BJ (cell line): Measurements from ENCODE around the gene PTPRG. TPM values are rescaled to one million over a fixed set of nuclear protein-coding genes. Genes with fewer than 3 reads are reported as not detected.
A peak's percentile ranks its signal among the peaks of the same experiment; 100 is the strongest.
"Not testable (repeated sequence)": the region's sequence is repeated elsewhere in the genome, so short reads cannot be mapped to it uniquely, and the experiment has no call there.

Experiments
- CTCF ChIA-PET: fragments of 350-600 bp; formaldehyde crosslinking; extraction: SDS; loops from one replicate; lab custom pipeline; 2021; ENCODE audit warnings: antibody characterized with exemption, inconsistent platforms; lab: Yijun Ruan, JAX
- POLR2A ChIA-PET: fragments of 300-600 bp; sonication (Branson Sonifier 250); formaldehyde crosslinking; extraction: SDS; loops from one replicate; lab custom pipeline; 2021; ENCODE audit warnings: antibody characterized with exemption; lab: Charles Lee
- DNase-seq: peaks from one replicate; pipeline ENCODE4 v3.0.0-alpha.2; 2011; ENCODE audit warnings: low read depth
- H3K27me3 ChIP-seq: 2 replicates; pipeline ENCODE4 v1.6.0; 2011; ENCODE audit warnings: low read length; ENCODE audit not compliant: control insufficient read depth, insufficient read depth
- H3K36me3 ChIP-seq: 2 replicates; pipeline ENCODE4 v1.5.1; 2011; ENCODE audit warnings: low read length; ENCODE audit not compliant: control insufficient read depth, insufficient read depth
- H3K4me3 ChIP-seq: 2 replicates; pipeline ENCODE4 v1.5.1; 2011; ENCODE audit warnings: low read depth, mild to moderate bottlenecking, control low read depth, low read length
- polyA plus RNA-seq: library from polyadenylated mRNA; depleted of rRNA; stranded (reverse); fragments of >200 nt; gene quantifications from 2 replicates; pipeline ENCODE4 v1.2.3, GENCODE V29; 2011
- TF ChIP-seq, protein P1 (sequence below): IDR thresholded peaks from 2 replicates; pipeline ENCODE4 v1.5.1; 2011; ENCODE audit warnings: low read depth, mild to moderate bottlenecking, control low read depth, inconsistent platforms, low read length, moderate library complexity; ENCODE audit not compliant: insufficient read depth

PTPRG gene
- polyA plus RNA-seq, 1 experiment, result 20.8 TPM

DNA sequence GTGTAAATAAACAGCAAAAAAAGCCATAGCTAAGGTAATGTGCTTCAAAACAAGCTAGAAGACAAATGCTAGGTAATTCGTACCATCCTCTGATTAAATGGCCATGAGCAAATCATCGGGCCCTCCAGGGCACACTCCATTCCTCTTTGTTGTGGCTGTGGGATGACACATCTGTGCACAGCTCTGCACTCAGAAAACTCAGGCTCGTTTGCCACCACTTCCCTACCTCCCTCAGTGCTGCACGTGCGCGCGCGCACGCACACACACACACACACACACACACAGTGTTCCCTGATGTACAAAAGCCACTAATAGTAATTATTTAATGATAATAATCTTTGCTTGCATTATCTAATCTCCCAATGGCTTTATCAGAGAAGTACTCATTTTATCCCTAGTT, 475.4 kb downstream of the PTPRG start:
- H3K27me3 ChIP-seq, result no peaks in the 10 kb centered on the region
- POLR2A ChIA-PET, result interaction anchor here (0.5 to 0.6 kb wide), 2 partner anchors 11 to 16 kb away, joined by 3 read pairs; no protein-coding TSS in a partner anchor
- H3K36me3 ChIP-seq, result no peaks in the 10 kb centered on the region
- DNase-seq, result peak; percentile 4
- TF ChIP-seq, protein P1, sequence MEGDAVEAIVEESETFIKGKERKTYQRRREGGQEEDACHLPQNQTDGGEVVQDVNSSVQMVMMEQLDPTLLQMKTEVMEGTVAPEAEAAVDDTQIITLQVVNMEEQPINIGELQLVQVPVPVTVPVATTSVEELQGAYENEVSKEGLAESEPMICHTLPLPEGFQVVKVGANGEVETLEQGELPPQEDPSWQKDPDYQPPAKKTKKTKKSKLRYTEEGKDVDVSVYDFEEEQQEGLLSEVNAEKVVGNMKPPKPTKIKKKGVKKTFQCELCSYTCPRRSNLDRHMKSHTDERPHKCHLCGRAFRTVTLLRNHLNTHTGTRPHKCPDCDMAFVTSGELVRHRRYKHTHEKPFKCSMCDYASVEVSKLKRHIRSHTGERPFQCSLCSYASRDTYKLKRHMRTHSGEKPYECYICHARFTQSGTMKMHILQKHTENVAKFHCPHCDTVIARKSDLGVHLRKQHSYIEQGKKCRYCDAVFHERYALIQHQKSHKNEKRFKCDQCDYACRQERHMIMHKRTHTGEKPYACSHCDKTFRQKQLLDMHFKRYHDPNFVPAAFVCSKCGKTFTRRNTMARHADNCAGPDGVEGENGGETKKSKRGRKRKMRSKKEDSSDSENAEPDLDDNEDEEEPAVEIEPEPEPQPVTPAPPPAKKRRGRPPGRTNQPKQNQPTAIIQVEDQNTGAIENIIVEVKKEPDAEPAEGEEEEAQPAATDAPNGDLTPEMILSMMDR, result no peak
- CTCF ChIA-PET, result interaction anchor here (0.7 to 2.2 kb wide), 3 partner anchors 8 to 34 kb away, joined by 3 to 8 read pairs (median 3); no protein-coding TSS in a partner anchor
- H3K4me3 ChIP-seq, result no peak overlapping the region

DNA sequence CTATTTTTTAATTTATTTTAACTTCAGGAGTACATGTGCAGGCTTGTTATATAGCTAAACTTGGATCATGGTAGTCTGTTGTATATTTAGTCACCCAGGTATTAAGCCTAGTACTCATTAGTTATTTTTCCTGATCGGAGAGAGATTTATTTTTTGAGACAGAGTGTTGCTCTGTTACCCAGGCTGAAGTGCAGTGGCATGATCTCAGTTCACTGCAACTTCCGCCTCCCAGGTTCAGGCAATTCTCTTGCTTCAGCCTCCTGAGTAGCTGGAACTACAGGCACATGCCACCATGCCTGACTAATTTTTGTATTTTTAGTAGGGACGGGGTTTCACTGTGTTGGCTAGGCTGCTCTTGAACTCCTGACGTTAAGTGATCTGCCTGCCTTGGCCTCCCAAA, 477.4 kb downstream of the PTPRG start:
- POLR2A ChIA-PET, H3K27me3 ChIP-seq, H3K4me3 ChIP-seq, DNase-seq, H3K36me3 ChIP-seq: not testable (repeated sequence)
- CTCF ChIA-PET, result interaction anchor here (0.8 to 1.2 kb wide), 2 partner anchors 9 to 28 kb away, joined by 3 to 4 read pairs; no protein-coding TSS in a partner anchor

DNA sequence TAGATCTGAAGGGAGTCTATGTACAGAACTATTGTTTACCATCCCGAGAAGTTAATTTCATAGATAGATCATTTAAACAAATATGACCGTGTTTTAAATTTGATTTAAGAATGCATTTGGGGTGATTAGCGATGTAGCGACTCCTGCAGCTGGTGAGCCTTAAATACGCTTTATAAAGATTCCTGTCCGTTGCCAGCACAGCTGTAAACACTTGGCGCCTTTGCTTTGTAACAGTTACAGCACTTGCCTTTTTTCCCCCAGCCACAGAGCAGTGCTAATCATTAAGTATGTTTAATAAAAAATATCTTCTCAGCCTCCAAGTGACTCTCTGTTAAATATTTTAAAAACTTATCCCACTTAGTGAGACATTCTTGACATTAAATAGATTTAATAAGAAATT, 478.2 kb downstream of the PTPRG start:
- TF ChIP-seq, protein P1, result no peak
- H3K4me3 ChIP-seq, result no peak overlapping the region
- CTCF ChIA-PET, result interaction anchor here (1.0 kb wide), 1 partner anchor 14 kb away, joined by 3 read pairs; no protein-coding TSS in a partner anchor
- H3K27me3 ChIP-seq, result no peaks in the 10 kb centered on the region
- POLR2A ChIA-PET, result interaction anchor here (0.6 kb wide), 1 partner anchor 18 kb away, joined by 11 read pairs; no protein-coding TSS in a partner anchor
- H3K36me3 ChIP-seq, result no peaks in the 10 kb centered on the region
- no peak for DNase-seq

DNA sequence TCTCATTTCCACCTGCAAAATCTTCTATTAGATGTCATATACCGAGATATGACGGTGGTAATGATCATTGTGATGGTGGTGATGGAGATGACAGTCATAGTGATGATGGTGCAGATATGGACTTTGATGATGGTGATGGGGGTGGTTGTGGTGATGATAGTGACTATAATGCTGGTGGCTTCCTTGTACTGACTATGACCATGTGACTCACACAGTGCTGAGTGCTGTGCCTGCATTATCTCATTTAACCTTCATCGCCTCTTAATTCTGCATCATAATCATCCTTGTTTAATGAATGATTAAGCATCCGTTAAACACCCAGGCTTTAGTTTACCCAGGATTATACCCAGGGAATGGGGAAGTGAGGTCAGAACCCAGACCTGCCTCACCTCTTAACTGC, 480.3 kb downstream of the PTPRG start:
- no peak for DNase-seq
- POLR2A ChIA-PET, result no interaction called here
- CTCF ChIA-PET, result no interaction called here
- no peak overlapping the region for H3K4me3 ChIP-seq
- TF ChIP-seq, protein P1, result no peak
- H3K27me3 ChIP-seq, result no peaks in the 10 kb centered on the region
- no peaks in the 10 kb centered on the region for H3K36me3 ChIP-seq

DNA sequence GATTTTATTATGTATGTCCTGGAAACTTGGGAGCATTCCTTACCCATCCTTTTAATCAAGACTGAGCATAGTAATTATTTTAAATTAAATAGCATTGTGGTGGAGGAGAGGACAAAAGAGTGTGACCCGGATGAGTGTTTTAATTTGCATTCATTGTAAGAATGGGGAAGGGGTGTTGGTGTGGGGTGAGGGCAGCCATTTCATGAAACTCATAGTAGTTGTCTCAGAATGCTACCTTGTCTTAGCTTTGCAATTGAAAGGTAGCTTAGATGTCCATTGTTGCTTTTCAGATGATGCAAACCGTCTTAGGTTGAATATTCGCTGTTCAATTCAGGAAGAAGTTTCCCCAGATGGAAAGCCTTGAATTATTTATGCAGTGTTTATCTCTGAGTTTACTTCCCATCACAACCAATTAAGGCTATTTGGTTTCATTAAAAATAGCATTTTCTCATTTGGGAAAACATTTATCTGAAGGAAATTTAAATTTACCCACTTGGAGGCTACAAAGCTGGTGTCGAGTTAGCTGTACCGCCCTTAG, 483.6 kb downstream of the PTPRG start:
- CTCF ChIA-PET, result interaction anchor here (1.6 kb wide), 1 partner anchor 9 kb away, joined by 8 read pairs; no protein-coding TSS in a partner anchor
- no peak for DNase-seq
- TF ChIP-seq, protein P1, result no peak
- POLR2A ChIA-PET, result no interaction called here
- Histone ChIP-seq H3K4me3 (no peak overlapping the region), H3K36me3 (no peaks in the 10 kb centered on the region), H3K27me3 (no peaks in the 10 kb centered on the region)
